ENCODE results near the gene TMOD4. TPM values are rescaled to one million over a fixed set of nuclear protein-coding genes. Genes with fewer than 3 reads are reported as not detected.

The TMOD4 gene
- total RNA-seq, 1 donor from 2014 or later, result 4.4 TPM

GRCh38 chr1:151124763-151125403 lies 50.9 kb downstream of the TMOD4 start:
- Mint-ChIP-seq H3K27me3 (no peaks in the 10 kb centered on the region), H3K9me3 (no peaks in the 10 kb centered on the region), H3K36me3 (ENCODE audit: low read depth) (peaks cover 28% of the 10 kb centered on the region), H3K27ac (no peak overlapping the region), H3K4me1 (no peaks in the 10 kb centered on the region), H3K4me3 (no peak overlapping the region)
- ATAC-seq (ENCODE audit: low read depth) (no peak), DNase-seq (no peak)
- CTCF ChIA-PET, result no interaction called here
- intact Hi-C loops (cut with micrococcal nuclease), result no loop called here
- POLR2A ChIA-PET, result no interaction called here
- TF ChIP-seq, protein P1, sequence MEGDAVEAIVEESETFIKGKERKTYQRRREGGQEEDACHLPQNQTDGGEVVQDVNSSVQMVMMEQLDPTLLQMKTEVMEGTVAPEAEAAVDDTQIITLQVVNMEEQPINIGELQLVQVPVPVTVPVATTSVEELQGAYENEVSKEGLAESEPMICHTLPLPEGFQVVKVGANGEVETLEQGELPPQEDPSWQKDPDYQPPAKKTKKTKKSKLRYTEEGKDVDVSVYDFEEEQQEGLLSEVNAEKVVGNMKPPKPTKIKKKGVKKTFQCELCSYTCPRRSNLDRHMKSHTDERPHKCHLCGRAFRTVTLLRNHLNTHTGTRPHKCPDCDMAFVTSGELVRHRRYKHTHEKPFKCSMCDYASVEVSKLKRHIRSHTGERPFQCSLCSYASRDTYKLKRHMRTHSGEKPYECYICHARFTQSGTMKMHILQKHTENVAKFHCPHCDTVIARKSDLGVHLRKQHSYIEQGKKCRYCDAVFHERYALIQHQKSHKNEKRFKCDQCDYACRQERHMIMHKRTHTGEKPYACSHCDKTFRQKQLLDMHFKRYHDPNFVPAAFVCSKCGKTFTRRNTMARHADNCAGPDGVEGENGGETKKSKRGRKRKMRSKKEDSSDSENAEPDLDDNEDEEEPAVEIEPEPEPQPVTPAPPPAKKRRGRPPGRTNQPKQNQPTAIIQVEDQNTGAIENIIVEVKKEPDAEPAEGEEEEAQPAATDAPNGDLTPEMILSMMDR (IDR thresholded peaks at IDR 0.05), result no peak

Other genes starting within 250 kb of the TMOD4 start
- 101 and 105 TPM in 2 replicates for gene SETDB1, start 249.6 kb downstream of the TMOD4 start, total RNA-seq
- 95.5 and 106 TPM in 2 replicates for gene CERS2, start 201.1 kb downstream of the TMOD4 start, total RNA-seq
- not detected in 2 replicates for gene ANXA9, start 193.7 kb downstream of the TMOD4 start, total RNA-seq
- gene MINDY1, start 169.1 kb downstream of the TMOD4 start, total RNA-seq, result 8.9 and 10.7 TPM in 2 replicates
- 12.9 and 14.2 TPM in 2 replicates for gene PRUNE1, start 167.5 kb downstream of the TMOD4 start, total RNA-seq
- gene BNIPL, start 139.4 kb downstream of the TMOD4 start, total RNA-seq, result 1.00 and 1.2 TPM in 2 replicates
- 2.4 and 2.5 TPM in 2 replicates for gene C1orf56, start 128.2 kb downstream of the TMOD4 start, total RNA-seq
- gene CDC42SE1, start 116.4 kb downstream of the TMOD4 start, total RNA-seq, result 139 and 148 TPM in 2 replicates
- gene MLLT11, start 115.6 kb downstream of the TMOD4 start, total RNA-seq, result 0.59 and 0.67 TPM in 2 replicates
- gene GABPB2, start 105.2 kb downstream of the TMOD4 start, total RNA-seq, result 13.8 and 17.4 TPM in 2 replicates
- 0.59 and 0.67 TPM in 2 replicates for gene SEMA6C, start 29.4 kb downstream of the TMOD4 start, total RNA-seq
- gene TNFAIP8L2, start 19.3 kb downstream of the TMOD4 start, total RNA-seq, result 8.5 and 9.3 TPM in 2 replicates
- gene LYSMD1, start 10.1 kb downstream of the TMOD4 start, total RNA-seq, result 4.9 and 5.4 TPM in 2 replicates
- 52.8 and 58.2 TPM in 2 replicates for gene SCNM1, start 9.8 kb downstream of the TMOD4 start, total RNA-seq
- gene VPS72, start 14.2 kb upstream of the TMOD4 start, total RNA-seq, result 58.8 and 72.1 TPM in 2 replicates
- 63.2 and 77.7 TPM in 2 replicates for gene PIP5K1A, start 22.6 kb upstream of the TMOD4 start, total RNA-seq
- gene PSMD4, start 78.8 kb upstream of the TMOD4 start, total RNA-seq, result 189 and 201 TPM in 2 replicates
- 38.8 and 40.3 TPM in 2 replicates for gene ZNF687, start 106.3 kb upstream of the TMOD4 start, total RNA-seq
- 112 and 113 TPM in 2 replicates for gene PI4KB, start 151.4 kb upstream of the TMOD4 start, total RNA-seq
- gene RFX5, start 171.3 kb upstream of the TMOD4 start, total RNA-seq, result 222 and 262 TPM in 2 replicates
- not detected in 2 replicates for gene SELENBP1, start 196.7 kb upstream of the TMOD4 start, total RNA-seq
- 310 and 330 TPM in 2 replicates for gene PSMB4, start 223.6 kb upstream of the TMOD4 start, total RNA-seq